HEK293 (cell line): ENCODE results near the gene NAV1.
A peak's percentile ranks its signal among the peaks of the same experiment; 100 is the strongest.

Experiments
- CTCF ChIA-PET: fragments of 350-600 bp; formaldehyde crosslinking; extraction: SDS; loops from one replicate; lab custom pipeline; 2021; ENCODE audit warnings: antibody characterized with exemption; lab: Yijun Ruan, JAX
- POLR2A ChIA-PET: fragments of 300-600 bp; formaldehyde crosslinking; extraction: SDS; loops from one replicate; lab custom pipeline; 2020; ENCODE audit warnings: antibody characterized with exemption, inconsistent platforms; lab: Yijun Ruan, JAX
- H3K27ac ChIP-seq: fragments of 200-500 bp; sonication (Bioruptor generic); 2 replicates; pipeline ENCODE4 v1.5.1; 2014; ENCODE audit warnings: low read depth, low read length, control low read depth, inconsistent platforms; ENCODE audit errors: extremely low read depth
- H3K36me3 ChIP-seq, 2 experiments: fragments of 200-500 bp in 1 of 2; sonication (Bioruptor generic) in 1 of 2; 1 replicate in 1 of 2; 2 replicates in 1 of 2; pipeline ENCODE4 v1.5.1; 2014 to 2017; ENCODE audit warnings: inconsistent platforms in 2 of 2, low read length in 2 of 2; ENCODE audit not compliant: control insufficient read depth in 2 of 2, insufficient read depth in 1 of 2
- H3K4me1 ChIP-seq: fragments of 200-500 bp; sonication (Bioruptor generic); 2 replicates; pipeline ENCODE4 v1.5.1; 2014; ENCODE audit warnings: mild to moderate bottlenecking, low read length, inconsistent platforms; ENCODE audit not compliant: control insufficient read depth, insufficient read depth
- H3K4me3 ChIP-seq: 2 replicates; pipeline ENCODE4 v1.5.1; 2011; ENCODE audit warnings: low read depth, mild to moderate bottlenecking, control low read depth, low read length, moderate library complexity
- H3K9me3 ChIP-seq: fragments of 200-500 bp; sonication (Bioruptor generic); 2 replicates; pipeline ENCODE4 v1.5.1; 2014; ENCODE audit warnings: low read depth, low read length, inconsistent platforms; ENCODE audit not compliant: control insufficient read depth, insufficient read depth
- ELK4 ChIP-seq: IDR thresholded peaks from 2 replicates; pipeline ENCODE4 v1.6.1; 2011; ENCODE audit warnings: mild to moderate bottlenecking, low read depth, low read length, borderline replicate concordance
- FEZF1 ChIP-seq: fragments of 450-650 bp; formaldehyde crosslinking; IDR thresholded peaks from 2 replicates; pipeline ENCODE4 v1.5.1; 2016; ENCODE audit warnings: missing biosample characterization, missing genetic modification characterization
- HOXA7 ChIP-seq: sonication (generic); formaldehyde crosslinking; IDR thresholded peaks from 2 replicates; pipeline ENCODE4 v1.8.1; 2022; ENCODE audit warnings: missing genetic modification reagents, borderline replicate concordance
- IKZF3 ChIP-seq: fragments of 450-650 bp; IDR thresholded peaks from 2 replicates; pipeline ENCODE4 v1.5.0; 2018; ENCODE audit warnings: missing biosample characterization, mild to moderate bottlenecking, missing genetic modification characterization, moderate library complexity
- KLF16 ChIP-seq: fragments of 450-650 bp; formaldehyde crosslinking; IDR thresholded peaks from 2 replicates; pipeline ENCODE4 v1.5.1; 2017; ENCODE audit warnings: missing biosample characterization, missing genetic modification characterization
- PATZ1 ChIP-seq: fragments of 450-650 bp; formaldehyde crosslinking; IDR thresholded peaks from 2 replicates; pipeline ENCODE4 v1.5.1; 2016; ENCODE audit warnings: missing biosample characterization, missing genetic modification characterization
- ZNF114 ChIP-seq: fragments of 450-650 bp; formaldehyde crosslinking; IDR thresholded peaks from 2 replicates; pipeline ENCODE4 v1.5.0; 2017; ENCODE audit warnings: missing biosample characterization, missing genetic modification characterization
- ZNF174 ChIP-seq: fragments of 450-650 bp; formaldehyde crosslinking; IDR thresholded peaks from 2 replicates; pipeline ENCODE4 v1.5.0; 2017; ENCODE audit warnings: missing biosample characterization, mild to moderate bottlenecking, missing genetic modification characterization
- ZNF221 ChIP-seq: fragments of 450-650 bp; formaldehyde crosslinking; IDR thresholded peaks from 2 replicates; pipeline ENCODE4 v1.5.1; 2017; ENCODE audit warnings: missing biosample characterization, missing genetic modification characterization, borderline replicate concordance
- ZNF24 ChIP-seq: fragments of 450-650 bp; formaldehyde crosslinking; IDR thresholded peaks from 2 replicates; pipeline ENCODE4 v1.5.1; 2016; ENCODE audit warnings: missing biosample characterization, missing genetic modification characterization
- ZNF391 ChIP-seq: fragments of 450-650 bp; formaldehyde crosslinking; IDR thresholded peaks from 2 replicates; pipeline ENCODE4 v1.5.1; 2016; ENCODE audit warnings: low read depth, missing biosample characterization, missing genetic modification characterization, borderline replicate concordance
- ZNF423 ChIP-seq: fragments of 450-650 bp; formaldehyde crosslinking; IDR thresholded peaks from 2 replicates; pipeline ENCODE4 v1.5.1; 2016; ENCODE audit warnings: missing biosample characterization, missing genetic modification characterization
- ZNF624 ChIP-seq: fragments of 450-650 bp; formaldehyde crosslinking; IDR thresholded peaks from 2 replicates; pipeline ENCODE4 v1.5.1; 2017; ENCODE audit warnings: missing biosample characterization, missing genetic modification characterization
- ZNF639 ChIP-seq: fragments of 450-650 bp; formaldehyde crosslinking; IDR thresholded peaks from 2 replicates; pipeline ENCODE4 v1.5.1; 2016; ENCODE audit warnings: missing biosample characterization, missing genetic modification characterization
- ZSCAN16 ChIP-seq: fragments of 450-650 bp; formaldehyde crosslinking; IDR thresholded peaks from 2 replicates; pipeline ENCODE4 v1.5.1; 2016; ENCODE audit warnings: missing biosample characterization, missing genetic modification characterization
- TF ChIP-seq, protein P1 (sequence below): fragments of 450-650 bp; formaldehyde crosslinking; IDR thresholded peaks from 2 replicates; pipeline ENCODE4 v1.5.1; 2016; ENCODE audit warnings: missing biosample characterization, missing genetic modification characterization

The NAV1 gene

DNA sequence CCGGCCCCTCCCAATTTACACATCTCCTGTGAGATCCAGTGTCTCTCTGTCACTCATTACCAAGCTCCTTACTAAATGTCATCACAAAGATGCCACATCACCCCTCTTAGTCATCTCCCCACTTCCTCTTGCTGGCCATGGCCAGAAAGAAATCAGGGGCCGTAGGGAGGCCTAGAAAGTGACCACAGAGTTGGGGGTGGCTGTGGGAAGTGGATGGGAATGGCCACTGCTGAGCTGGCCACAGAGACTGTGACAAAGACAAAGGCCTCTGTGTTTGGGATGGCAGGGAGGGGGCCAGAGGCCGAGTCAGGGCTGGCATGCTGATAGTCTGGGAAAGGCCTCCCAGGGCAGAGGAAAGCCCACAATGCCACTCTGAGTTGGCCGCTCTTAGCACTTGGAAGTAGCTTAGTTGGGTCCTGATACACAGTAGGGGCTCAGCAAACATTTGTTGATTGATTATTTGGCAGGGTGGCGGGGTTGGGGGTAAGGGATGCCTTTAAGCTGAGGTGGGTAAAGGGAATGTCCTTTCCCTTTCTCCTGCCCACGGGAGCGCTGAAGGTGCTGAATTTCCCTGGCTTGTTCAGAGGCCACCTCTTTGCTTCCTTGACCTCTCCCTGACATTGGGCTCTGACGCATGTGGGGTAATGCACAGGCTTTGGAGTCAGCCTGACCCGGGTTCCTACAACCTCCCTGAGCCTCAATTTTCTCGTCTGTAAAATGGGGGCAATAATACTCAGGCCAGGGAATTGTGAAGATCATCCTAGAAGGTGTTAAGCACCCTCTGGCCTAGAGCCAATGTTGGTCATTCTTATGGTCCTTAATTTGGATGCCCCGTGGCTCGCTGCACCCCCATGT is 13.2 kb downstream of the NAV1 start (continued):
- TF ChIP-seq, protein P1, sequence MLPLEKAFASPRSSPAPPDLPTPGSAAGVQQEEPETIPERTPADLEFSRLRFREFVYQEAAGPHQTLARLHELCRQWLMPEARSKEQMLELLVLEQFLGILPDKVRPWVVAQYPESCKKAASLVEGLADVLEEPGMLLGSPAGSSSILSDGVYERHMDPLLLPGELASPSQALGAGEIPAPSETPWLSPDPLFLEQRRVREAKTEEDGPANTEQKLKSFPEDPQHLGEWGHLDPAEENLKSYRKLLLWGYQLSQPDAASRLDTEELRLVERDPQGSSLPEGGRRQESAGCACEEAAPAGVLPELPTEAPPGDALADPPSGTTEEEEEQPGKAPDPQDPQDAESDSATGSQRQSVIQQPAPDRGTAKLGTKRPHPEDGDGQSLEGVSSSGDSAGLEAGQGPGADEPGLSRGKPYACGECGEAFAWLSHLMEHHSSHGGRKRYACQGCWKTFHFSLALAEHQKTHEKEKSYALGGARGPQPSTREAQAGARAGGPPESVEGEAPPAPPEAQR: no peak
- TF ChIP-seq KLF16: no peak
- TF ChIP-seq FEZF1: no peak
- no peak for TF ChIP-seq ZNF624 (tag by site-specific recombination)
- no peak for TF ChIP-seq ZNF391 (tag by site-specific recombination)
- TF ChIP-seq IKZF3: no peak
- TF ChIP-seq ZNF114 (tag by site-specific recombination): no peak
- 0 out of 2 replicates have a peak, but pooled peaks have one; percentile 28 for TF ChIP-seq ZNF639 (tag by site-specific recombination)
- TF ChIP-seq ZNF24 (tag by site-specific recombination): 0 out of 2 replicates have a peak, but pooled peaks have one; percentile 28
- no peak for TF ChIP-seq PATZ1
- no peak for TF ChIP-seq ELK4
- no peak for TF ChIP-seq HOXA7
- peak; percentile 39; the same call in 1 of the 2 replicates for TF ChIP-seq ZSCAN16

- ChIA-PET POLR2A (no interaction called here), CTCF (interaction anchor here (1.4 to 3.1 kb wide), 2 partner anchors 71 to 150 kb away, joined by 5 to 14 read pairs; no protein-coding TSS in a partner anchor)
- Histone ChIP-seq H3K36me3 (no peaks in the 10 kb centered on the region), H3K9me3 (no peaks in the 10 kb centered on the region), H3K4me3 (no peak overlapping the region), H3K27ac (no peak overlapping the region), H3K4me1 (no peaks in the 10 kb centered on the region)
- TF ChIP-seq PATZ1: 0 out of 2 replicates have a peak, but pooled peaks have one; percentile 13
- TF ChIP-seq ZNF423 (tag by site-specific recombination): no peak
- TF ChIP-seq ZNF174 (tag by site-specific recombination): no peak
- TF ChIP-seq ZNF221: no peak
Measured at GRCh38 chr1:201552941-201553351, 14.0 kb downstream of the NAV1 start.
